HK-2 (cell line): ENCODE results near the gene UNCX.

Experiments
- DNase-seq: peaks from one replicate; pipeline ENCODE4 v3.0.0-alpha.2; 2018; ENCODE audit not compliant: unreplicated experiment

The UNCX gene

GRCh38 chr7:1232103-1232466, 587 bp upstream of the UNCX start:
- DNase-seq, result no peak

GRCh38 chr7:1233333-1234048, 819 bp downstream of the UNCX start:
- DNase-seq, result no peak

DNA sequence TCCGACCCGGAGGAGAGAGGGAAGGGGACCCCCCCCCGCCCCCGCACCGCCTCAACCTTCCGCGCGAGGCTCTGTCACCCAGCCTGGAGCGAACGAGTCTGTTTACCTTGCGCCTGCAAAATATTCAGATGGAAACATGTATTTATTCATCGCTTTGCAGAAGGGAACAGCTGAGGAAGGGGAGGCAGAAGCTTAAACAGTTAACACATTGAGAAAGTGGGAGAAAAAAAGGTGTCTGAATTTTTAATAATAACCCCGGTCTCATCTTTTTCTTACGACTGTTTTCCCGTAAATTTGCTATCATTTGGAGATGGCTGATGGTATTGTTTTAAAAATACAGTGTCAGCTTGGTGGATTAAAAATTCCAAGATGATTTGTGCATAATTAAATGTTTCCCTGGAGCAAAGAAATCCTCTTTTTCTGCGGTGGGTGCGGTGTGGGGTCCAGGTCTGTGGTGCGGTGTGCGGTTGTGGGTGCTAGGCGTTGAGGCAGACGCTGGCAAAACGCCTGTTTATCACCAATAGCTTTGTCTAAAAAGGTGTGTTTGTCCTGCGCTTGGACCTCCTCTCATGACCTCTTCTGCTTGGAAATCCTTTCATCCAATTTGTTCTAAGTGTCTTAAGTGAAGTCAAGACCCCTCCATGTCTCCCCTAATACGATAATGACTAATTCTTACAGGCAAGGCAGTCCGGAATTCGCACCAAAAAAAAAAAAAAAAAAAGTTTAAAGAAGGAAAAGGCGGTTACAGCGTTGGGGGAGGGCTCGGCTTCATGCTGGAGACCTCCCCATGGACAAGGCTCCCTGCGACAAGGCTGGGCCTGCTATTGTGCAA, 1.6 kb downstream of the UNCX start:
- DNase-seq, result no peak

DNA sequence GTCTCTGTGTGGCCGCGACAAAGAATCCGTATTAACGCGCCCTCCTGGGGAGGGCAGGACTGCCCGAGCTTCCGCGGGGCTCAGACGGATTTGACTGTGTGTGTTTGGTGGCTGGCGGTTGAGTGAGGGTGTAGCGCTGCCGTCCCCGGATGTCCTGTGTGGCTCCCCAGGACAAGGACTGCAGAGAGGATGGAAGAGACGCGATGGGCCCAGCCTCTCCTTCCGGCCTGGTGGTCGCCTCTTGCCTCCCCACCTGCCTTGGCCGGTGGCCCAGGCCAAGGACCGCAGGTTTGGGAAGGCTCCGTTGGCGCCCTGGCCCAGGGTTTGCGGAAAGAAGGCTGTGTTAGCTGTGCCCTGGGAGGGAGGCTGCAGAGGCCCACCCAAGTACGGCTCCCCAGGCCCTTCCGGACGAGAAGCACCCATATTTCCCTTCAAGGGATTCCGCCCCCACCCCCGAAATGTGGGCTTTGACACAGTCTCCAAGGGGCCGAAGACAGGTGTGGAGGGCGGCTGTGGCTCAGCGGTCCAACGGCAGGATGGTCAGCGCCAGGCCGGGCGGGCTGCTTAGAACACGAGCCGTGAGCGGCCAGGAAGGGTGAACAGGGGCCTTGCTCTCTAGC, 2.3 kb downstream of the UNCX start:
- DNase-seq, result no peak

DNA sequence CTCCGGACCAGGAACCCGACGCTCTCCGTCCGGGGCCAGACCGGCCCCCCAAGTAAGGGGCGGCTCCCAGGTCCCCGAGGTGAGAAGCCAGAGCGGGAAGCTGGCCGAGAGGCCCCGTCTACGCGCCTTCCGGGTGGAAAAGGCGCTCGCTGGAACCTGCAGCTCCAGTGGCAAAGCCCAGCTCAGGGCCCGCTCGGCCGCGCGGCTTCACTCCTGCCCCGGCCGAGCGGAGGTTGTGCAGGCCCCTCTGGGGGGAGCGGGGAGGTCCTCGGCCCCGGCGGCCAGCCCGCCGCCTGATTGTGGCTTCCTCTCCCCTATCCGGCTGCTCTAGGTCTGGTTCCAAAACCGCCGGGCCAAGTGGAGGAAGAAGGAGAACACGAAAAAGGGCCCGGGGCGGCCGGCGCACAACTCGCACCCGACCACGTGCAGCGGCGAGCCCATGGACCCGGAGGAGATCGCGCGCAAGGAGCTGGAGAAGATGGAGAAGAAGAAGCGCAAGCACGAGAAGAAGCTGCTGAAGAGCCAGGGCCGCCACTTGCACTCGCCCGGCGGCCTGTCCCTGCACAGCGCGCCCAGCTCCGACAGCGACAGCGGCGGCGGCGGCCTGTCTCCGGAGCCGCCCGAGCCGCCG, 2.9 kb downstream of the UNCX start:
- no peak for DNase-seq

DNA sequence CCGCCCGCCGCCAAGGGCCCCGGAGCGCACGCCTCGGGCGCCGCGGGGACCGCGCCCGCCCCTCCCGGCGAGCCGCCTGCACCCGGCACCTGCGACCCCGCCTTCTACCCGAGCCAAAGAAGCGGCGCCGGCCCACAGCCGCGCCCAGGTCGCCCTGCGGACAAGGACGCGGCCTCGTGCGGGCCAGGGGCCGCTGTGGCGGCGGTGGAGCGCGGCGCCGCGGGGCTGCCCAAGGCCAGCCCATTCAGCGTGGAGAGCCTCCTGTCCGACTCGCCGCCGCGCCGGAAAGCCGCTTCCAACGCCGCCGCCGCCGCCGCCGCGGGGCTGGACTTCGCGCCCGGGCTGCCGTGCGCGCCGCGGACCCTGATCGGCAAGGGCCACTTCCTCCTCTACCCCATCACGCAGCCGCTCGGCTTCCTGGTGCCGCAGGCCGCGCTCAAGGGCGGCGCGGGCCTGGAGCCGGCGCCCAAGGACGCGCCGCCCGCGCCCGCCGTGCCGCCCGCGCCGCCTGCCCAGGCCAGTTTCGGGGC, 3.5 kb downstream of the UNCX start:
- no peak for DNase-seq

DNA sequence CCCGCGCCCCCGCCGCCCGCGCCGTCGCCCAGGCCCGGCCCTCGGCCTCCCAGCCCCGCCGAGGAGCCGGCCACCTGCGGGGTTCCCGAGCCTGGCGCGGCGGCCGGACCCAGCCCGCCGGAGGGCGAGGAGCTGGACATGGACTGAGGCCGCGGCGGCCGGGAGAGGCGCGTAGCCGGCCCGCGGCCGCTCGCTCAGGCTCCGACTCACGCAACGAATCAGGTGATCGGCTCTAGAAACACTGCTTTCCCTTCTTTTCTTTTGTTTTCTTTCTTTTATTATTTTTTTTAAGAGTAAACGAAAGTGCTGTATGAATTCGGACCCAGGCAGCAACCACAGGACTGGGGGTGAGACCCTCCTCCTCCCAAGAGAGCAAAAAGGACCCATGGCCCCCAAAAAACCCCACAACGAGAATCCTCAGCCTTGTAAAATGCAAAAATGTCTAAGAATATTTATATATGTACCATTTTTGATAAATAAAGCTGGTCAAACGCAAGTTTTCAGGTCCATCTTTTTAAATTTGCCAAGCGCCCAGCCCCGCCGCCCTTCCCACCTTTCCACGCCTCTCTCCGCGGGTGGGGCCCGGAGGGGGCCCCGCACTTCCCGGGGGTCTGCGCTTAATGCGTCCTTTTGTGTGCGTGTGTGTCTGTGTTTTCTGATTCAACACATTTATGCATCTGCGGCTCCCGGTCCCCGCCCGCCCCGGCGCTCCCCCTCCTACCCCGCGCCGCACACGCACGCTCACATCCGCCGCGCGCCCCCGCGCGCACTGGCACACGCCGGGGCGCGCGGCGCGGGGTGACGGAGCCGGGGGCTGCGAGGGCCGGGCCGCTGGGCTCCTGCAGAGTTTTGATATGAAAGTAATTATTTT, 4.4 kb downstream of the UNCX start:
- no peak for DNase-seq

GRCh38 chr7:1237704-1238255, 5.1 kb downstream of the UNCX start:
- DNase-seq, result no peak

DNA sequence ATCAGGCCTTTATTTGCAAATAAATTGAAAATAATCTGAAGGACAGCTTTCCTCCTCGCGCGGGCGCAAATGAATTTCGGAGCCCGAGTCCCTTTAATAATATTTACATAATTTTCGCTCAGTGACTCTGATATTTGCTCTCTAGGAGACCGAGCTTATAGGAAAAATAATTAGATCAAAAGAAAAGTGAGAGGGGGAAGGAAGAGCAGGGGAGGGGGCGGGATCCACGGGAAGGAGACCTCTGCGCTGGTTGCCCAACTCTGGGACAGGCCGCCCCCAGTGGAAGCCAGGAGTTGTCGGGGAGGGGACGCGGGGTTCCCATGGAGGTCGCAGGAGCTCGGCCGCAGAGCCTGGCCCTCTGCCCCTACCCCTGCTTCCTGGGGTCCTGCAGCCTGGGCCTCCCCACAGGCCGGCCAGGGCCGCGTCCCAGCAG, 5.8 kb downstream of the UNCX start:
- DNase-seq, result no peak

DNA sequence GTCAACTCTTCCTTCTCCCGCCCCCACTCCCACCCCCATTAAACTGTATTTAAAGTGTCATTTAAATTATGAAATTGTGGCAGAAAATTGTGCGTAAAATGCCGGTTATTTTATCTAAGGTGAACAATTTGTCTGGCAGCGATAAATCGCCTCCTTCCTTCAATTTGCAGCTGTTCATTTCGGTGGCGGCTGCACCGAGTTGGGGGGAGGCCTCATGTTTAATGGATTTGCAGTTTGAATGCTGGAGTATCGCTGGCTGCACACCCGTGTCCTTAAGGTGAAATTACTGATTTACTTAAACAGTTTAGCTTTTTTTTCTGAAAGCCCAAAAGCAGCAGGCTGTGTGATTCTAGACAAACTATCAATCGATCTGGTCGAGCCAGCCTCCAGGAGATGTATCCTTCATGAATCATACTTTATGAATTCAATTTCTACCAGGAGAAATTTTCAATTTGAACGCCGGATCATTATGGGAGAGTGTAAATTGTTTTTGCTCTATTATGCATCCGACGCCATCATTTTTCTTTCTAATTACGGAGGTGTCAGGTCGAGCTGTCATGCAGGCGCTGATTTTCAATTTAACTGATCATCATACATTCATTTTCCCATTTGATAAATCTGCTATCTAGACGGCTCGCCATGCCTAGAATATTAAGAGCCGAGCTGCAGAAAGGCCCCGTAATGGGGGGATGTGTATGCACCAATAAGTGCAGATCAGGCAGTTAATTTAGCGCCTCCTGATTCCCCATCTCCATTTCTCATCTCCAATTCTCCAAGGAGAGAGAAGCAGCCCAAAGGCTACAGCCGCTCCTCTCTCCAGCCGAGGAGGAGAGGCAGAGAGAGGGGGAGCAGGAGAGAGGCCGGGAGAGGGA, 6.5 kb downstream of the UNCX start:
- DNase-seq, result no peak

DNA sequence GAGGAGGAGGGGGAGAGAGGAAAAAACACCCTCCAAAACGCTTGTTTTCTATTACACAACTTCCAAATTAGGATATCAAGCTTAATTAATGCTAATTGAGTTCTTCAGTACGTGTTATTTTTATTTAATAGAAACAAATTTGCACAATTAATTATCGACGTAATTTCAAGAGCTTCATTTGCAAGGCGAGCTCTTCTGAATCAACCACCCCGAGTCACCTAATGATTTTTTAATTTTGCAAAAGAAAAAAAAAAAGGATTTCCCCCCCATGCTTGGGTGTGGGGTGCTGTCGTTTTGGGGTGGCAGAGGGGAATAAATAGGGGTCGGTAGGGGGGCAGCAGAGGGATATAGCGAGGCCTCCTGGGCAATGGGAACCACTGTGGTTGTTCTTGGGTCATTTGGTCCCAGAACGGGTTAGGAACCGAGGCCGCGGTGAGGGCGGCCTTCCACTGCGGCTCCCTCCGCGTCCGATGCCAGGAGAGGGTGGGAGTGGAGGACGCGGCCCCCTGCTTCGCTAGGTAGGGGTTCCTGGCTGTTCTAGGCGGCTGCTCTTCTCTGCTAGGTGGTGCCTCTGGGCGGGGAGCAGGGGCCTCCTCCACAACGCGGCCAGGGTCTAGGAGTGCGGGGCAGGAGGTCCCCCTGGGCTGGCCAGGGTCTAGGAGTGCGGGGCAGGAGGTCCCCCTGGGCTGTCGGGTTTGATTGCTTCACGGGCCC, 7.3 kb downstream of the UNCX start:
- no peak for DNase-seq

DNA sequence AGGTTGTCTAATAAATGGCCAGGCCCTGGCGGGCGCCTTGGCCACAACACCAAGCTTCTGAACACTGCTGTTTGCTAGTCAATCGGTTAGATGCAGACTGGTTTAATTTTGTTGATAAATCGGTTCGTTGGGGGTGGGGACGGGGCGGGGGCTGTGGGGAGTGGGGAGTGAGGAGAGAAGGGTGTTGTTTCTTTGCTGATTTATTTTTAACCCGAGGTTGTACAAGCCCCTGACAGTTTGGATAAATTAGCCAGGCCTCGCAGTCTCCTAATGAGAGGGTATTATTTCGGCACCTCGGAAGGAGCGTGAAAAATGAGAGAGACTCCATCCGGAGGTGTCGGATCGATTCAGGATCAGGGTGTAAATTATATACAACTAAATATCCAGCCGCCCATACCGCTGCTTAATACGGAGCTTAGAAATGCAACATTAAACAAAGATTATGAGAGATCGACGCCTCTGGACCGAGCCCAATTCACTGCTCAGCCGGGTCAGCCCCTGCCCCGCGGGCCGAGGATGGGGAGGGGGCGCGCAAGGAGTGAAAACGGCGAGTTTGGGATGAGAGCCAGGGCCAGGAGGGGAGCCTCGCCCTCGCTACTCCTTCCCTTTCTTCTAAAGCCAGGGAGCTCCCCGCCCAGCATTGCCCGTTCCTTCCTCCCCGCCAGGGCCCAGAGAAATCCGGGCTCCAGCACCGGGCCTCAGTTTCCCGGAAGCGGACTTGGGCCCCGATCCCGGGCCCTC, 8.0 kb downstream of the UNCX start:
- DNase-seq, result no peak

DNA sequence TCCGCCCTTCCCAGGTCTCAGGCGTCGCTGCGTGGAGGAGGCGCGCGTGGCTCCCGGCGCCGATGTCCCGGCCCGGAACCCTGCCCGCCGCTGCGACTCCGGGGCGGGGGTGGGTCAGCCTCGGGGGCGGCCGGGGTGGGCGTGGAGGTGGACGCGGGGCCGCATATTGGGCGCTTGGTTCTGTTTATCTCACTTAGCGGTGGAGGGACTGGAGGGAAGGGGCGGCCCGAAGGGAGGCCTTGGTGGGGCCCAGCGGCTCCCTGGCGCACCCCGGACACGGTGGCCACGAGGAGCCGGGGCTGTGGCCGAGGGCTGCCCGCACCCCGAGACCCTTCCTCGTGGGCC, 8.6 kb downstream of the UNCX start:
- DNase-seq, result no peak

GRCh38 chr7:1241603-1242255, 9.1 kb downstream of the UNCX start:
- no peak for DNase-seq

GRCh38 chr7:1242256-1242605, 9.6 kb downstream of the UNCX start:
- no peak for DNase-seq

- no peak for DNase-seq
Measured at GRCh38 chr7:1242606-1243289, 10.1 kb downstream of the UNCX start.

GRCh38 chr7:1243290-1243963, 10.8 kb downstream of the UNCX start:
- no peak for DNase-seq
